Amygdala (tissue), 56 donors: ENCODE results near the gene BLNK.
"Not testable (repeated sequence)": the region's sequence is repeated elsewhere in the genome, so short reads cannot be mapped to it uniquely, and the experiment has no call there.

ENCODE experiments used
- DNase-seq, 56 donors: peaks; one replicate each; lab custom pipeline; 2025; lab: John Stamatoyannopoulos, UW

The BLNK gene

DNA sequence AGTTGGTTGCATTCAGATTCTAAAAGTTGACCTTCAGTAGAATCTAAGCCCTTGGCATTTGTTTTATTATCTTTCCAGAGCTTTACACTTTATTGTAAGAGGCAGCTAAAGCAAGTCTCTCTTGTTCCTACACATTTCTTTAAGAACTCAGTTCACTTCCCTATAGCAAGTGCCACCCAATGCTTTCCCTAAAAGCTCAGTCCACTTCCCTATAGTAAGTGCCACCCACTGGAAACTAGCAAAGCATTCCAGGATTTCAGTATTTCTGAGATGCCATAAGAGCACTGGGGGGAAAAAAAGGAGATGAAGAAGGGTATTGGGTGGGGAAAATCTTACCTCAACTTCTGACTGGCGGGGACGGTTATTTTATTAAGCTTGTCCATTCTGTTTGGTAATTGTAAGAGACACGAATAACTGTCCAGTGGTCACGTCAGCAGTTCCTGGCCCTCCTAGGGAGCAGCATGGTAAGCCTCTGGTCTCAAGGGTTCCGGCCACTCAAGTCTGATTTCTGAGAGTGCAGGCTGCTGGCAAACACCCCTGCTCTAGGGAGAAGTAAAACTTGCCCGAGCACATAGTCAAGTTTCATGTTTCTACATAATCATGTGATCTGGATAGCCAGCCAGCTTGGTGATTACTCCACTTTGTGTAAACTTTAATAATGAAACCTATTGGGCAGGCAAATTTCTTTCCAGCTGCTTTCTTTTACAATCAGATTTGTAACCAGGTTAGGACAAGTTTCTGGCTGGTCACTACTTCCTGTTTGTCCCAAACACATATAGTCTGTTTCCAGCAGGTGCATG, at the start of gene BLNK:
Gene BLNK, minus strand, starts transcription at position 554 of the 800 bp plus-strand sequence. Its CDS starts 171 bp downstream, at position 383.
- DNase-seq: peak in 6 of 56 donors; percentile 7 to 51 (median 21)

DNA sequence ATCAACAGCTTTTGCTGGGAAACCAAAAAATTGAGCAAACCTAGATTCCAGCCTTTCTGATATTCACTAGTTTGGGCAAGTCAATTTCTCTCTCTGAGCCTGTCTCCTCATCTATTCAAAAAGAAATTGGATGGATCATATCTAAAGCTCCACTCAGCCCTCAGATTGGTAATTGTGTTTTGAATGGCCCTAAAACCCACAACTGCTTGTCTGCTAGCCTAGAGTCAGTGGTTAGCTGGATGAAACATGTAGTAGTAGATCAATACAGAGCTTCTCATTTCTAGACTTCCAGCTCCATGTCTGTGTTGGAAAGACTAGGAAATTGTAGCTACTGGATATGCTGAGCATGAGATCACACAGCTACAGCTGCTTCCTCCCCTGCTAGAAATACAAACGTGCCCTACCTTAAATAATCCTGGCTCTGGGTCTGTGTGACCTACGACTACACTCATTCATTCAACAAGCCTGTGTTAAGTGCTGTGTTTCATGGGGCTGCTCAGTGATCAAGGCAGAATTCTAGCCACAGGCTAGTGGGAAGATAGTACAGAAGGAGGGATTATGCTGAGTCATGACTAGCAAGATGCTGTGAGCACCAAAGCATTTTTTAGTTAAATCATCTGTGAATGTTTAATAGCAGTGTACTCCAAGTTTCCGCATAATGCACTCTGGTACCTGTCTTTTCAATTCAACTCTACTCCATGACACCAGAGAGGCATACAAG, 48.5 kb upstream of the BLNK start:
- peak in 1 of 56 donors; percentile 5 for DNase-seq

DNA sequence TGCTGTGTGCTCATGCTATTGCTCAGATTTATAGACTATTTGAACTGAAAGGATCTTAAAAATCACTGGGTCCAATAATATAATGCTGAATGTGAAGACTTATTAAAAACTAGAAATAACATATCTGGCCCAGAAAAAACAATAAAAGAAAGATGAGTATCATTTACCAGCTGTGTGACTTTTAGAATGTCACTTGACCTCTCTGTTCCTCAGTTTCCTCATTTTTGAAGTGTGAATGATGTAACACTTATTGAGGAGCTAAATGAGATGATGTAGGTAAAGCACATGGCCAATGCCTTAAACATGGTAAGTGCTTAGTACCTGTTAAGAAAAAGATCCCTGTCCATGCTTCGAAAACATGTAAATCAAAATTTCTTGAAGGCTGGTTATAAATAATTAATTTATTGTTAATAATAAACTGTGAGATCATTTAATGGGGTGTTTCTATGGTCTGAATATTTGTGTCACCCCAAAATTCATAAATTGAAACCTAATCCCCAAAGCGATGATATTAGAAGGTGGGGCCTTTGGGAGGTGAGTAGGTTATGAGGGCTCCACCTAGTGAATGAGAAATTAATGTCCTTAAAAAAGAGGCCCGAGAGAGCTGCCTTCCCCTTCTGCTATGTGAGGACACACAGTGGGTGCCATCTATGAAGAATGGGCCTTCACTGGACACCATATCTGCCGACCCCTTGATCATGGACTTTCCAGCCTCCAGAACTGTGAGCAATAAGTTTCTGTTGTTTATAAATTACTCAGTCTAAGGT, 45.9 kb upstream of the BLNK start:
- no peak for DNase-seq

DNA sequence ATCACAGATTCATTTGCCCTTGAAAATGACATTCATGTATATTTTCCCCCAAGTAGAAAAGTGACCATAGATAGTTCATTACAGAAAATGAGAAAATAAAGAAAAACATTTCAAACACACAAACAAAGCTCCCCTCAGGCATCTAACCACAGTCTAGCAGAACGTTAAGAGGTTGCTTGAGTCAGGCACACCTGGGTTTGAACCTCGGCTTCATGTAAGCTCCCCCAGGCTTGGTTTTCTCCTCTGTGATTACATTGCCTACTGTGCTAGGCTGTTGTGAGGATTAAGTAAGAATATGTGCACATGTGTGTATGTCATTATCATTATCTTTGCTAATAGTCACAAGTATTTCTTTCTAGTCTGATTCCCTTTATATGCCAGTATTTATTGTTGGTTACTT, 42.0 kb upstream of the BLNK start:
- no peak for DNase-seq

DNA sequence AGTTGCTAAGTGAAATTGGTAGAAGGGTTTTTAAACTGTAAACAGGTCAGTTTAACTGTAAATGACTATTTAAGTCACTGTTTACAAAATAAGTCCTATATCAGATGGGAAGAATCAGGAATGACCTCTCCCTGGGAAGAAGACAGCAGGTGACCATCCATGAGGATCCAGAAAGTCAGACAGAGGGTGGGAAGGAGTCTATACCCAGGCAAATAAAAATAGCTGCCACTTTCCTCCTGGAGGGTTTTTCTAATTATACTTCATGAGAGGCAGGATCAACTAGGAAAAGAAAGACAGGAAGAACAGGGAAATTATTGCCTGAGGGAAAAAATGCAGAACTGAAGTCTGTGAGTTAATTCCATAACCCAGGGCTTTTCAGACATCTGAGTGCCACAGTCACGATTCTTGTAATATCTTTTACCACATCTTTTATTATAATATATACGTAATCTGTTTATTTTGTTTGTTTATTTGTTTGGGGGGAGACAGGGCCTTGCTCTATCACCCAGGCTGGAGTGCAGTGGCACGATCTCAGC, 39.9 kb upstream of the BLNK start:
- DNase-seq: no peak

DNA sequence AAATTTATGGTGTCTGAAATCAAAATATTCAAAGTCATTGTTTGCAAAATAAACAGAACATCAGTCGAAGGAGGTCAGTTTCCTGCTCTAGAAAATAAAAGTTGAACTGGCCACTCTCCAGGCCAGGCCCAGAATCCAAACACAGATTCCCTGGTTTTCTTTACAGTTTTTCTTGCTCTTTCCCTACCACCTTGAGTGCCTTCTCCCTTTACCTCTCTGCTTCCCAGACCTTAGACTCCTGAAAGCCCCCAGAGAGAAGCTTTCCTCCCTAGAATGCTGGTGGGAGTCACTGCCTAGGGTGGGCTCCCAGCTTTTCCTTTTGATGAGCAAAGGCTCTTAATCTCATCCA, 38.9 kb upstream of the BLNK start:
- DNase-seq: no peak

DNA sequence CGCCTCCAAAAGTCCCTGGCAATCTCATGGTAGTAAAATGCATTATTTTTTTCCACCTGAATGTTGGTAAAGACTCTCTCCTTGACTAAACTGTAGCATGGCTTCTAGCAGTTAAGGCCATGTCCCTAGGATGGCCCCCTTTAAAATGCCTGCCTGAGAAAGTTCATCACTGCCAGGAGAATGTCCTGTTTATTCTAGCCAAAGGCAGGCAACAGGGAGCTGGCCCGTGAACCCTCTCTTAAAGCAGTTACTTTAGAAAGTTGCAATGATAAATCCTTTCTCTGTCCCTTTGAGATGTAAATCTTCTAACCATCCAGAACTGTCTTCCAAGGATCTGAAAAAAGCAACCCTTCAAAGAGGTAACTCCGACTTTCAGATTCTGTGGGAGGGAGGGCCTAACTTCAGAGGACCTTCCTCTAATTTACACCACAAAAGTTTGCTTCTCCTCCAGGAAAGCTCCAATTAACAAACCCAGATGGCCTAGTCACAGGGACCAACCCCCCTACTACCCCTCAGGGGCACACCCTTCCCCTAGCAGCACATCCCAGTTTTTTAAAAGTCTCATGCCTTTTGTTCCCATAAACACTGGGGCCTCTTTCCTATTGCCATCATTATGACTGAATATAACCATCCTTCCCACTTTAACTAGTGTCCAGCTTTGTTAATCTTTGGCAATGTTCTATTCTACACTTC, 38.4 kb upstream of the BLNK start:
- DNase-seq: no peak

DNA sequence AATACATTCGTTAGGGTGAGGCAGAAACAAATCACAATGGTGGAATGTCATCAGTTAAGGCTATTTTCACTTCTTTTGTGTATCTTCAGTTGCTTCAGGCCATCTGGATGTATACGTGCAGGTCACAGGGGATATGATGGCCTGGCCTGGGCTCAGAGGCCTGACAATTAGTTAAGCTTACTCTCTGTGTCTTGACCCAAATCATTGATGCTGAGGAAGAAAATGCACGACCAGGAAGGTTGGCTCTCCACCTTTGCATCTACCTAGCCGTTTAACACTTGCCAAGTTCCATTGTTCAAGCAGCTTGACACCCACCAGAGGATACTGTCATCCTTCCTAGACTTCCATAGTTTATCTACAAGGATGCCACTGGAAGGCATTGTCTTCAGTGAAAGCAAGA, 37.5 kb upstream of the BLNK start:
- not testable (repeated sequence) for DNase-seq

DNA sequence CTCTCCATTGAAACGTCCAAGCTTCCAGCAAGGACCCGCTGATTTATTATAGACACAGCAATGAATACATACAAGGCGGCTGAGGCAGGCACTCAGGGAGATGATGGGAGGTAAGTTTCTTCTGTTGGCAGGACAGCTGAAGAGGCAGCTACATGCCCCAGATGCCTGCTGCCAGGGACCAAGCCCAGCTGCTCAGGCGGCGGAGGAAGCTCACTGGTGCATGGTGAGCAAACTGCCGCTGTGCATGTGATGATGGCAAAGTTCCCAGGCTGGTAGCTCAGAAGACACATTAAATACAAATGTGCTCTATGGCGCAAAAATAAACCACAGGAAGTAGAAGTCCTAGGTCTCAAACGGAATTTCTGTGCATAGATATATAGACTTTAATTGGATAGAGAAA, 35.1 kb upstream of the BLNK start:
- DNase-seq: peak in 21 of 56 donors; percentile 1 to 48 (median 14)

DNA sequence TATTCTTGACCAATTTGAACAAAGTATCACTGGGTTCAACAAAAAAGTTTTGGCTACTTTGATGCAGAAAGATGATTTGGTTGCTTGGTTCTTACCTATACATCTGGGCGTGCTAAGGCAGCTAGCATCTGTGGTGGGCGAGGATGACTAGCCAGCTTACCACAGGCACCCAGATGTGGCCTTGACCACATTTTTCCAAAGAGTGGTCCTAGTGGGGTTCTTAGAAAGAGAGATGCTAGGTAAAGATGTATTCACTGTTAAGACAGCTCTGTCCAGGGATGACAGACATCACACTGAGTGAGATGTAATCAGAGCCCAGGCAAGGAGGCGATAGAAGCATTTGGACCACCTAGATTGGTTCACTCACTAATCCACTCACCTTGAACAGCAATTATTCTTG, 33.6 kb upstream of the BLNK start:
- DNase-seq: no peak

DNA sequence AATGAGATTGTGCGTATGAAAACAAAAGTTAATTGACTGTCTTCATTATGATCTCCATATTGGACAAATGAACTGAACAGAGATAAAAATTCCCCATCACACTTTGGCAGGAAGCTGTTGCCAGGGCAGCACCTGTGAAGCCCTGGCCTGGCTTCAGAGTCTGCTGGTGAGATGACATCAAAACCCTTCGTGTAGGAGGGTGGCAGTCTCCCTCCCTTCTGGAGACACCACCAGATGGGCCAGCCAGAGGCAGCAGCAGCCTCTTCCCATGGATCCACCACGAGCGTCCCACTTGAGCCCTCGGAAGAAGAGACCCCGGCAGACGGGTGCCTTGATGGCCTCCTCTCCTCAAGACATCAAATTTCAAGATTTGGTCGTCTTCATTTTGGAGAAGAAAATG, 32.9 kb upstream of the BLNK start, which contains the start of gene DNTT:
Gene DNTT, plus strand, starts transcription at position 205 of the 400 bp plus-strand sequence. Its CDS starts 64 bp downstream, at position 269.
- DNase-seq: no peak

DNA sequence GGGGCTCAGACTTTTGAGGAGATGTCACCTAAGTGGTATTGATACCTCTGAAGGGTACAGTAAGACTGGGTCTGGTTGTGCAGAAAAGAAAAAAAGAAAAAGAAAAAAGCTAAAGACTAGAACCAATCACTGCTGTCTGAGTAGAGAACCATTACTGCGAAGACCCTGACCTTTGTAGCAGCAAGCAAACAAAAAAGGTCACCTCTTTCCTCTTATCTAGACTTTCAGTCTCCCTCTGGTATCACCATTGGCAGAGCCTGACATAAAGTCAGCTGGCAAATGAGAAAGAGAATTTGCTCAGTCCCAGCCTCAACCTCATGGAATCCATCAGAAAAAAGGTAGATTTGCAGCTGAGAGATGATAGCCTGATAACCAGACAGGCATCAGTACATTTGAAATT, 30.2 kb upstream of the BLNK start:
- no peak for DNase-seq

DNA sequence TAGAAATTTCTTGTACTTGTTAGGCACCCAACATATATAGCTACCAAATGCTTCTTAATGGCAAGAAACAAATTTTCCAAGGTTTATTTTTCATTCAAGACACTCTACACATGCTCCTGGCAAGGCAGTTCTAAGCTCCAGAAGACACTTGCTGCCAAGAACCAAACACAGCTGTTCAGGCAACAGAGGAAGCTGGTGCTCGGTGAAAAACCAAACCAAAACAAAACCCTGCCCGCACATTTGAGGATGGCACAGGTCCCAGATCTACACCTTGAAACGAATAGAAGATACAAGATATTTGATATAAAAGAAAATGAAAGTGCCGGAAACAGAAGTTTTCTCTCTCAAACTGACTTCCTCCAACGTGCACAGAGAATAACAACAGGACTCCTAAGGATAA, 28.0 kb upstream of the BLNK start:
- DNase-seq: peak in 1 of 56 donors; percentile 12

DNA sequence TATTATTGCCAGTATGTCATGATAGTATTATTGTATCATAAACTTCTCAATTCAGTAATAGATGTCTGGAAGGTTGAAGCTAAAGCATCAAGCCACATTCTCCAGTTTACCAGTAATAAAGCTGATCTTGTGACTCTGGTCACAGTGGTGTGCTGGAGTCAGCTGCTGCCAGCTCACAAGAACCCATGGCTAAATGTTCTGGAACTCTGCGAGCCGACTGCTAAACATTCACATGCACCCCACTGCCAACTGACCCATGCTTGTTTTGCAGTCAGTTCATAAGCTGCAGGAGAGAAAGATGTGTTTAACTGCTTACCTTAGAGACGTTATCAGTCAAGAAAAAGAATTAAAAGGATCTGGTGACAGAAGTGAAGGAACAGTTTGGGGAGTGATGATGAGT, 27.0 kb upstream of the BLNK start:
- DNase-seq: no peak

DNA sequence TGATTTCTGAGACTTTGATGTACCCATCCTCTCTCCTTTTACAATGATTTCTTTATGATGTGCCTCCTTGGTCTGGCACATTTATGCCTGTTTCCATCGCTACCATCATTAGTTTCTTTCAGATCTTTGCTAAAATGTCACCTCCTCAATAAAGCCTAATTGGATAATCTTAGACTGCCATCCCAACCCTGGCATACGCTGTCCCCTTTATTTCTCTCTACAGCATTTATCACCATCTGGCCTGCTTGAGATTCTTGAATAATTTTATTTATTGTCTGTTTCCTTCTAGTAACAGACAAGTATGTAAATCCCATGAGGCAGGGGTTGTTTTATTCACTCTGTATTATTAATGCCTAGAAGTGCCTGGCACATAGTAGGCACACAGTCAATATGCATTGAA, 26.1 kb upstream of the BLNK start:
- no peak for DNase-seq

DNA sequence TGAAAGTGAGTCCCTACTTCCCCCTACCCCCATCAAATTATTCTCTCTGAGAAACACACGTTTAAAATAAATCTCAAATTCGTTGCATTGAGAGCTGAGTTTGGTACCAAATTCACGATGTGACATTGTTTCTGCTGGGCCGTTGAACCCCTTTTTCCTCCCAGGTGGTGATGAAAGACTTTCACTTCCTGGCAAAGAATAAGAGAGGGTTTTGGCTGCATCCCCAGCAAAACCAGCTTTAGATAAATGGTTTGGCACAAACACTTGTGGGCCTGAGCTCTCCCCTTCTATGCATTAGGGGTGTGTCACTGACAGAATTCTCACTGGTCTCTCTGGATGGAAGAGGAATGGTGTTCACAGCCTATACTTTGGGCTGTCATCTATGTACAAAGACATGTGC, 24.1 kb upstream of the BLNK start:
- DNase-seq: no peak

DNA sequence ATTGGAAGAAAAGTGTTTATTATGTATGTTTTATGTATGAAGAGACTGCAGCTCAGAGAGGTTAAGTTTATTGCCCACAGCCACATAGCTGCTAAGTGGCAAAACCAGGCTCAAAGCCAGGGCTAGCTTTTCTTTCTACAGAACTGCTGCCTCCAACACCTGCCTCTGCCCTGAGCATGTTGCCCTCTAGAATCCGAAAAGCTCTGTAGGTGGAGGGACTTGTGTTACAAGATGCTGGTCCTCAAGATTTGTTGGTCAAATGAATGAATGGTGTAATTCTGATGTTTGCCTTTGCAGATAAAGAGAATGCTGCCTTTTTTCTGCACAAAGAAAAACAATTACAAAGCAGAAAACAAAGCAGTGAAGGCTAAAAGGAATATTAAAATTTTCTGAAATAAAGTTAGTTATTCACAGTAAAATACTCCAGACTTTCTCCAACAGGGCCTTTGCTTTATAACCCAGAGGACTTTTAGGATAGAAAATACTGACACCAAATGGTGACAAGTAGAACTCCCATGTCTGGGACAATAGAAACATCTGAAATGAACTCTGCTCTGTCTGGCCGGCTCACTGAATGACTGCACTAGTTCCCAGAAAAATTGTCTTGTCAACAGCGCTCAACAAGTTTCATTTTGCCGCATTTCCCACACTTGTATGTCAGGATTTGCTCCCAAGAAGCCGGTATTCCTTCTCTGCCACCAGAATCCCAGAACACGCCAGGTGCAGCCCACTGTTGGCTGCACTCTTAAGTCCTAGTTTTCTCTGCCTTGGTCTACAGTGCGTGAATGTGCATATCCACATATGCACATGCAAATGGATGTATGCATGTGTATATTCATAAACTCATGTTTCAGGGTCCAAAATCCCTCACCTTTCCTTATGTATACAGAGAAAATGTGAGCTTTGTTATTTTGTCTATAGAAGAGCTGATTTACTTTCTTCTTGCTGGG, 21.9 kb upstream of the BLNK start:
- DNase-seq: peak in 9 of 56 donors; percentile 2 to 48 (median 10)

DNA sequence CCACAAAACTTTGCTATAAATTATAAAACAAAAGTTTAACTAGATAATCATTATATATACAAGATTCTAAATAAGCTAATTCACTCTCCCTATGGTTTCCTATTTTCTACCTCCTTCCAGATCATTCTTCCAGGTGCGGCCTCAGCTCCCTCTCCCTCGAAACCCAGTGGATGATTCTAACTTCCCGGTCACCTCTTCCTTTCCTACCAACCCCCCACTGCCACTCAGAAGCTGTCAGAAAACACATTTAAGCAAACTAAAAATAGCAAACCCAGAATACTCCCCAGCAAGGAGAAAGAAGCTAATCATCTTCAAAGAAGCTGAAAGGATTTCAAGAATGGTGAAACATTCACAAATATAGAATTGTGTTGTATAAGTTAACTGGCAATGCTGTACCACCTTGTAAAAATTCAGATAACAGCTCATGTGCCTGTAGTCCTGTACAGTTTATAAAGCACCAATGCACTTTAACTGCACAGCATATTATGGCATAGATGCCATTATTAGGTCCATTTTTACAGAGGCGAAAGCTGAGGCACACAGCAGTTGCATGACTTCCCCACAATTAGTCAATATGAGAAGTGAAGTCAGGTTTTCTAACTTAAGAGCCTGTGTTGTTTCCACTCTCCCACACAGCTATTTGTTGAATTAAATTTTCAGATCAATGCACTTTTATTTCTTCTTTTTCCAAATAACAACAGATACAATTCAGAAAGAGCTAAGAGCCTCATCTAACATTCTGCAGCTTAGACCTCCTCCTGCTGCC, 19.2 kb upstream of the BLNK start:
- no peak for DNase-seq
